ENCODE data around the gene FAM124A. TPM values are rescaled to one million over a fixed set of nuclear protein-coding genes. Genes with fewer than 3 reads are reported as not detected.
A peak's percentile ranks its signal among the peaks of the same experiment; 100 is the strongest.

Gene FAM124A
- total and polyA plus RNA-seq, 2 donors (not counting 1 experiment from before 2014, with no cell fraction given) = 1.7 to 4.8 TPM

- Histone ChIP-seq H3K27me3 (ENCODE audit: control insufficient read depth, insufficient read depth, low read length) (no peaks in the 10 kb centered on the region), H4K20me1 (ENCODE audit: control insufficient read depth, extremely low read depth, insufficient read depth, low read length) (no peaks in the 10 kb centered on the region)
Observed at GRCh38 chr13:51220706-51221105, 1.5 kb upstream of the FAM124A start.

GRCh38 chr13:51221108-51221507 is 1.1 kb upstream of the FAM124A start:
- TF ChIP-seq EZH2 (IDR thresholded peaks at IDR 0.05; ENCODE audit: low read length, missing control alignments) (no peak), CTCF (conservative IDR thresholded peaks at IDR 0.05 in 1 of 2, IDR thresholded peaks at IDR 0.05 in 1 of 2; ENCODE audit: low read depth in 1 of 2, low read length in 2 of 2) (no peak)
- H3K36me3 ChIP-seq (ENCODE audit: control insufficient read depth, insufficient read depth, low read length) = no peaks in the 10 kb centered on the region
- no peaks in the 10 kb centered on the region for H4K20me1 ChIP-seq (ENCODE audit: control insufficient read depth, extremely low read depth, insufficient read depth, low read length)
- no peaks in the 10 kb centered on the region for H3K79me2 ChIP-seq (ENCODE audit: control insufficient read depth, insufficient read depth, low read length)
- no peaks in the 10 kb centered on the region for H3K27me3 ChIP-seq (ENCODE audit: control insufficient read depth, insufficient read depth, low read length)
- no peak for DNase-seq (ENCODE audit: low read depth in 2 of 2)
- no peak overlapping the region for H3K27ac ChIP-seq (ENCODE audit: insufficient read depth, low read length)
- H3K9me3 ChIP-seq (ENCODE audit: control insufficient read depth, insufficient read depth, low read depth, low read length) = no peaks in the 10 kb centered on the region
- no peak overlapping the region for H3K9ac ChIP-seq (ENCODE audit: insufficient read depth, low read length)
- H2AFZ ChIP-seq (ENCODE audit: low read length) = no peak overlapping the region
- H3K4me1 ChIP-seq (ENCODE audit: control insufficient read depth, extremely low read depth, insufficient read depth, low read length) = peaks cover 3% of the 10 kb centered on the region
- no peak overlapping the region for H3K4me3 ChIP-seq (replicated peaks in 1 of 4; ENCODE audit: control extremely low read depth in 1 of 4, insufficient read depth in 1 of 4, low read depth in 3 of 4, low read length in 4 of 4)
- H3K4me2 ChIP-seq (ENCODE audit: extremely low read depth, insufficient read depth, low read length) = no peak overlapping the region

More at GRCh38 chr13:51220706-51221105, 1.5 kb upstream of the FAM124A start:
- H3K4me3 ChIP-seq (replicated peaks in 1 of 4; ENCODE audit: control extremely low read depth in 1 of 4, insufficient read depth in 1 of 4, low read depth in 3 of 4, low read length in 4 of 4) = no peak overlapping the region
- H3K4me1 ChIP-seq (ENCODE audit: control insufficient read depth, extremely low read depth, insufficient read depth, low read length) = peaks cover 3% of the 10 kb centered on the region
- no peaks in the 10 kb centered on the region for H3K79me2 ChIP-seq (ENCODE audit: control insufficient read depth, insufficient read depth, low read length)
- peak in 1 of 2 donors; percentile 6 for DNase-seq (ENCODE audit: low read depth in 2 of 2)
- no peak overlapping the region for H3K9ac ChIP-seq (ENCODE audit: insufficient read depth, low read length)
- no peak overlapping the region for H3K27ac ChIP-seq (ENCODE audit: insufficient read depth, low read length)
- H2AFZ ChIP-seq (ENCODE audit: low read length) = no peak overlapping the region
- no peaks in the 10 kb centered on the region for H3K9me3 ChIP-seq (ENCODE audit: control insufficient read depth, insufficient read depth, low read depth, low read length)
- no peak for TF ChIP-seq EZH2 (IDR thresholded peaks at IDR 0.05; ENCODE audit: low read length, missing control alignments)
- no peaks in the 10 kb centered on the region for H3K36me3 ChIP-seq (ENCODE audit: control insufficient read depth, insufficient read depth, low read length)
- no peak overlapping the region for H3K4me2 ChIP-seq (ENCODE audit: extremely low read depth, insufficient read depth, low read length)

DNA sequence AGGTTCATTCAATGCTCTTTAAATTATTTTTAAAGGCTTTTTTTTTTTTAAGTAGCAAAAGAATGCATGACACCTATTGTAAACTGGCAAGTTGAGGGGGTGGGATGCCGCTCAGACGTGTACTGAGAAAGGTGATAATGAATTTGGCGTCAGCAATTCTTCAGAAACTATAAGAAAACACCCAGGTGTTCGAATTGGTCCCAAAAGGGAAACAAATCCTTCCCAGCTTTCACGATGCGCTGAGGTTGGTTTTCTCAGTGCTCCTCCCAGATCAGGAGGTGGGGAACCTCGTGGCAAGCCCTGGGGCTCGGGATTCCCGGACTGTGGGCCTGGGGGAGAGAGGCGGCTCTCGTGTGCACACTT is 543 bp upstream of the FAM124A start:
- peaks cover 3% of the 10 kb centered on the region for H3K4me1 ChIP-seq (ENCODE audit: control insufficient read depth, extremely low read depth, insufficient read depth, low read length)
- no peaks in the 10 kb centered on the region for H4K20me1 ChIP-seq (ENCODE audit: control insufficient read depth, extremely low read depth, insufficient read depth, low read length)
- H3K9ac ChIP-seq (ENCODE audit: insufficient read depth, low read length) = no peak overlapping the region

More for the DNA sequence above, 543 bp upstream of the FAM124A start:
- Histone ChIP-seq H3K79me2 (ENCODE audit: control insufficient read depth, insufficient read depth, low read length) (no peaks in the 10 kb centered on the region), H3K27me3 (ENCODE audit: control insufficient read depth, insufficient read depth, low read length) (no peaks in the 10 kb centered on the region), H2AFZ (ENCODE audit: low read length) (peak overlapping the region; percentile 98), H3K4me3 (replicated peaks in 1 of 4; ENCODE audit: control extremely low read depth in 1 of 4, insufficient read depth in 1 of 4, low read depth in 3 of 4, low read length in 4 of 4) (peak overlapping the region; percentile 51 to 80 (median 68)), H3K9me3 (ENCODE audit: control insufficient read depth, insufficient read depth, low read depth, low read length) (no peaks in the 10 kb centered on the region), H3K4me2 (ENCODE audit: extremely low read depth, insufficient read depth, low read length) (peak overlapping the region; percentile 86), H3K36me3 (ENCODE audit: control insufficient read depth, insufficient read depth, low read length) (no peaks in the 10 kb centered on the region), H3K27ac (ENCODE audit: insufficient read depth, low read length) (no peak overlapping the region)
- TF ChIP-seq CTCF (conservative IDR thresholded peaks at IDR 0.05 in 1 of 2, IDR thresholded peaks at IDR 0.05 in 1 of 2; ENCODE audit: low read depth in 1 of 2, low read length in 2 of 2) = no peak
- TF ChIP-seq EZH2 (IDR thresholded peaks at IDR 0.05; ENCODE audit: low read length, missing control alignments) = no peak
- DNase-seq (ENCODE audit: low read depth in 2 of 2) = peak in 1 of 2 donors; percentile 7

Data from fibroblast of lung (primary cell).